SK-N-SH (cell line): ENCODE measurements around the gene TREM1. TPM values are rescaled to one million over a fixed set of nuclear protein-coding genes. Genes with fewer than 3 reads are reported as not detected.

Experiments
- CTCF ChIA-PET: fragments of 300-600, 350-600 bp; formaldehyde crosslinking; extraction: SDS; loops from one replicate; lab custom pipeline; 2021; lab: Yijun Ruan, JAX
- POLR2A ChIA-PET: fragments of 350-600 bp; sonication (Branson Sonifier 250); formaldehyde crosslinking; extraction: SDS; loops from one replicate; lab custom pipeline; 2020; ENCODE audit warnings: antibody characterized with exemption, inconsistent platforms; lab: Yijun Ruan, JAX
- DNase-seq: peaks from one replicate; pipeline ENCODE4 v3.0.0; 2012
- H2AFZ ChIP-seq: fragments of 200-600 bp; sonication (generic); 2 replicates; pipeline ENCODE4 v1.8.1; 2016; ENCODE audit warnings: antibody characterized with exemption, mild to moderate bottlenecking, low read depth
- H3F3A ChIP-seq: fragments of 200-600 bp; sonication (generic); replicated peaks from 2 replicates; pipeline ENCODE3; 2016; ENCODE audit warnings: antibody characterized with exemption, mild to moderate bottlenecking; ENCODE audit not compliant: insufficient read depth
- H3K27ac ChIP-seq, 2 experiments: fragments of 200-500 bp in 1 of 2; fragments of 200-600 bp in 1 of 2; sonication (Bioruptor generic) in 1 of 2; sonication (generic), shearing (Covaris generic) in 1 of 2; 2 replicates each; pipeline versions ENCODE4 v1.5.1 to v1.6.1; 2014 to 2016; ENCODE audit warnings: low read depth in 2 of 2, inconsistent platforms in 1 of 2, low read length in 1 of 2, mild to moderate bottlenecking in 1 of 2, mixed read lengths in 1 of 2
- H3K27me3 ChIP-seq: fragments of 200-600 bp; sonication (generic), shearing (Covaris generic); 2 replicates; pipeline ENCODE4 v1.6.1; 2016; ENCODE audit warnings: mixed run types; ENCODE audit not compliant: insufficient read depth
- H3K36me3 ChIP-seq, 2 experiments: fragments of 200-500 bp in 1 of 2; fragments of 200-600 bp in 1 of 2; sonication (Bioruptor generic) in 1 of 2; sonication (generic) in 1 of 2; replicated peaks in 1 of 2; 2 replicates each; pipeline versions ENCODE3 to v1.5.1; 2014 to 2016; ENCODE audit warnings: low read length in 1 of 2, mild to moderate bottlenecking in 1 of 2; ENCODE audit not compliant: insufficient read depth in 2 of 2, control insufficient read depth in 1 of 2
- H3K4me1 ChIP-seq, 2 experiments: fragments of 200-500 bp in 1 of 2; fragments of 200-600 bp in 1 of 2; sonication (Bioruptor generic) in 1 of 2; sonication (generic), shearing (Covaris generic) in 1 of 2; 2 replicates each; pipeline versions ENCODE4 v1.5.1 to v1.6.1; 2014 to 2016; ENCODE audit warnings: low read depth in 1 of 2, low read length in 1 of 2, mixed run types in 1 of 2; ENCODE audit not compliant: insufficient read depth in 2 of 2, control insufficient read depth in 1 of 2
- H3K4me2 ChIP-seq: fragments of 200-600 bp; sonication (generic), shearing (Covaris generic); 2 replicates; pipeline ENCODE4 v1.6.1; 2017; ENCODE audit warnings: mixed run types
- H3K4me3 ChIP-seq, 2 experiments: fragments of 200-500 bp in 1 of 2; fragments of 200-600 bp in 1 of 2; sonication (Bioruptor generic) in 1 of 2; sonication (generic), shearing (Covaris generic) in 1 of 2; 2 replicates each; pipeline versions ENCODE4 v1.5.1 to v1.8.1; 2014 to 2016; ENCODE audit warnings: low read depth in 2 of 2, inconsistent platforms in 1 of 2, low read length in 1 of 2, mild to moderate bottlenecking in 1 of 2, mixed read lengths in 1 of 2, moderate library complexity in 1 of 2
- H3K79me2 ChIP-seq: fragments of 200-600 bp; sonication (generic); 2 replicates; pipeline ENCODE4 v1.8.1; 2017; ENCODE audit warnings: mild to moderate bottlenecking; ENCODE audit not compliant: insufficient read depth
- H3K9ac ChIP-seq: fragments of 200-600 bp; sonication (generic); 2 replicates; pipeline ENCODE4 v1.6.1; 2017; ENCODE audit warnings: mixed run types
- H3K9me2 ChIP-seq: fragments of 200-600 bp; sonication (generic); 2 replicates; pipeline ENCODE4 v1.6.1; 2017; ENCODE audit warnings: mixed run types
- H3K9me3 ChIP-seq: fragments of 200-600 bp; sonication (generic); 2 replicates; pipeline ENCODE4 v1.6.1; 2017; ENCODE audit warnings: mixed run types, mild to moderate bottlenecking, moderate library complexity
- H4K20me1 ChIP-seq: fragments of 200-600 bp; sonication (generic); 2 replicates; pipeline ENCODE4 v1.6.1; 2017; ENCODE audit warnings: mild to moderate bottlenecking, mixed run types; ENCODE audit not compliant: insufficient read depth
- CHD2 ChIP-seq: fragments of 150-350 bp; IDR thresholded peaks from 2 replicates; pipeline ENCODE4 v1.6.1; 2018; ENCODE audit warnings: low read length; ENCODE audit not compliant: partially characterized antibody
- EP300 ChIP-seq, 2 experiments: IDR thresholded peaks; 2 replicates each; pipeline versions ENCODE4 v1.4.0 to v1.6.1; 2012; ENCODE audit warnings: borderline replicate concordance in 1 of 2, low read depth in 1 of 2, low read length in 1 of 2
- FOSL2 ChIP-seq: IDR thresholded peaks from 2 replicates; pipeline ENCODE4 v1.4.0; 2012; ENCODE audit warnings: low read depth, mild to moderate bottlenecking, moderate library complexity, borderline replicate concordance
- JUND ChIP-seq: IDR thresholded peaks from 2 replicates; pipeline ENCODE4 v1.4.0; 2012
- RFX5 ChIP-seq: IDR thresholded peaks from 2 replicates; pipeline ENCODE4 v1.6.1; 2012; ENCODE audit warnings: mild to moderate bottlenecking, improper control_type of control experiment, low read length
- SIN3A ChIP-seq: IDR thresholded peaks from 2 replicates; pipeline ENCODE4 v1.6.1; 2012; ENCODE audit warnings: low read depth, mild to moderate bottlenecking, low read length, moderate library complexity, borderline replicate concordance
- SMC3 ChIP-seq: IDR thresholded peaks from 2 replicates; pipeline ENCODE4 v1.6.1; 2012; ENCODE audit warnings: low read depth, low read length, improper control_type of control experiment
- TCF12 ChIP-seq: IDR thresholded peaks from 2 replicates; pipeline ENCODE4 v1.4.0; 2012
- YY1 ChIP-seq: IDR thresholded peaks from 2 replicates; pipeline ENCODE4 v1.4.0; 2012; ENCODE audit warnings: low read depth, mild to moderate bottlenecking
- WGBS: methylation state at CpG from one replicate; pipeline ENCODE4 v1.1.6; 2017; ENCODE audit warnings: low lambda C conversion rate; 5-methylcytosine and 5-hydroxymethylcytosine counted together
- polyA plus RNA-seq, 3 experiments: library from polyadenylated mRNA; depleted of rRNA; stranded (reverse); fragments of >200 nt; gene quantifications; 2 replicates each; pipeline ENCODE4 v1.2.3, GENCODE V29; 2012
- TF ChIP-seq, protein P1 (sequence below): IDR thresholded peaks from 2 replicates; pipeline ENCODE4 v1.6.1; 2012; ENCODE audit warnings: mild to moderate bottlenecking, low read depth, low read length, moderate library complexity

The TREM1 gene
- polyA plus RNA-seq, 1 of the 3 experiments (the other 2 are of a cell fraction) = not detected

DNA sequence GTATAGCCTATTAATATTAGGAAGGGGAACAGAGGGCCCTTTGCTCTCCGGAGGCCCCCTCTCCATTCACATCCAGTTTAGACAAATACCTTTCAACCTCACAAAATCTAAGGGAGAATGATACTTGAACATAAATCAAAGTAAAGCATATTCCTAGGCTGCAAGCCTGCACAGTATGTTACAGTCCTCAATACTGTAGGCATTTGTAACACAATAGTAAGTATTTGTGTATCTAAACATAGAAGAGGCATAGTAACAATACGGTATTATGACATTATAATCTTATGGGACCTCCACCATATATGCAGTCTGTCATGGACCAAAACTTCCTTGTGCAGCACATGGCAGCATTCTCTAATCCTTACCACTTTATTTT is 2.3 kb upstream of the TREM1 start:
- CTCF ChIA-PET = interaction anchor here (1.2 to 3.7 kb wide), 2 partner anchors 10 to 17 kb away, joined by 3 to 10 read pairs; no protein-coding TSS in a partner anchor
- H3K27me3 ChIP-seq = no peaks in the 10 kb centered on the region; the same call in 1 of the 2 replicates
- POLR2A ChIA-PET = no interaction called here
- H3K9me2 ChIP-seq = no peaks in the 10 kb centered on the region
- no peak overlapping the region for H3K9ac ChIP-seq
- no peaks in the 10 kb centered on the region for H4K20me1 ChIP-seq
- TF ChIP-seq RFX5 (no peak), EP300 (IDR thresholded peaks at IDR 0.05; ENCODE audit: borderline replicate concordance in 1 of 2, low read depth in 1 of 2, low read length in 1 of 2) (no peak), FOSL2 (no peak), JUND (no peak)
- TF ChIP-seq, all 33 proteins: peak for 0
- Histone ChIP-seq H3K4me3 (no peak overlapping the region), H3K27ac (no peak overlapping the region), H3K36me3 (no peaks in the 10 kb centered on the region), H2AFZ (no peak overlapping the region), H3K4me2 (no peak overlapping the region), H3F3A (no peaks in the 10 kb centered on the region), H3K79me2 (no peaks in the 10 kb centered on the region), H3K9me3 (no peaks in the 10 kb centered on the region), H3K4me1 (no peaks in the 10 kb centered on the region)
- no peak for DNase-seq
- 43% methylated on average over 2 of the region's 2 CpGs for WGBS

DNA sequence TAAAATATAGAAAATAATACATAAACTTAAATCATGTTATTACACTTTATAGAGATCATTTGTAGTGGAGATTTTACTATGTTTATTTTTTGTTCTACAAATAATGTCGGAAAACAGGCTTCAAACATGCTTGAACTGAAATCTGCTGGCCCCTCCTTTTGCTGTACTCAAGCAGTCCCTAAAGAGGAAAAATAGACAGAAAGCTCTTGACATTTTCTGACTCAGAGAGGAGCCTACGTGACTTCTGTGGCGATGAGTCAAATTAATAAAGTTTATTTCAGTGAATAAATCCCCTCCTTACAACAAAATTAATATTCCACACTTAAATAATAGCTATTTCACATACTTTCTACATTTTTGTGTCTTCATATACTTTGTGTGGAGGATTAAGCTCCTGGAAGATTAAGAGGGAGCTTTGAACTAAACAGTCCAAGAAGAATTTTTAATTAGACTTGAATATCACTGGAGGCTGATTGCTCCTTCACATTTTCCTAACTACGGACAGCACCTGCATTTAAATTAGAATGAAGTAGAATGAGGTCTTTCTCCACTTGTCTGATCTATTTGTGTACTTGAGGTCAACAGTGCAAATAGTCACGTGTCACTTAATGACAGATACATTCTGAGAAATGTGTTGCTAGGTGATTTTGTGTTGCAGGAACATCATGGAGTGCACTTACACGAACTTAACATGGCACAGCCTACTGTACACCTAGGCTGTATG is 1.7 kb upstream of the TREM1 start:
- WGBS = 24% methylated on average over 6 of the region's 6 CpGs
- H3K36me3 ChIP-seq = no peaks in the 10 kb centered on the region
- no peak for DNase-seq
- no peak overlapping the region for H3K9ac ChIP-seq
- H2AFZ ChIP-seq = no peak overlapping the region
- H3K79me2 ChIP-seq = no peaks in the 10 kb centered on the region
- no peak overlapping the region for H3K27ac ChIP-seq
- TF ChIP-seq YY1 (no peak), SMC3 (no peak), CHD2 (no peak), TCF12 (no peak), RFX5 (no peak), SIN3A (no peak)
- TF ChIP-seq, protein P1, sequence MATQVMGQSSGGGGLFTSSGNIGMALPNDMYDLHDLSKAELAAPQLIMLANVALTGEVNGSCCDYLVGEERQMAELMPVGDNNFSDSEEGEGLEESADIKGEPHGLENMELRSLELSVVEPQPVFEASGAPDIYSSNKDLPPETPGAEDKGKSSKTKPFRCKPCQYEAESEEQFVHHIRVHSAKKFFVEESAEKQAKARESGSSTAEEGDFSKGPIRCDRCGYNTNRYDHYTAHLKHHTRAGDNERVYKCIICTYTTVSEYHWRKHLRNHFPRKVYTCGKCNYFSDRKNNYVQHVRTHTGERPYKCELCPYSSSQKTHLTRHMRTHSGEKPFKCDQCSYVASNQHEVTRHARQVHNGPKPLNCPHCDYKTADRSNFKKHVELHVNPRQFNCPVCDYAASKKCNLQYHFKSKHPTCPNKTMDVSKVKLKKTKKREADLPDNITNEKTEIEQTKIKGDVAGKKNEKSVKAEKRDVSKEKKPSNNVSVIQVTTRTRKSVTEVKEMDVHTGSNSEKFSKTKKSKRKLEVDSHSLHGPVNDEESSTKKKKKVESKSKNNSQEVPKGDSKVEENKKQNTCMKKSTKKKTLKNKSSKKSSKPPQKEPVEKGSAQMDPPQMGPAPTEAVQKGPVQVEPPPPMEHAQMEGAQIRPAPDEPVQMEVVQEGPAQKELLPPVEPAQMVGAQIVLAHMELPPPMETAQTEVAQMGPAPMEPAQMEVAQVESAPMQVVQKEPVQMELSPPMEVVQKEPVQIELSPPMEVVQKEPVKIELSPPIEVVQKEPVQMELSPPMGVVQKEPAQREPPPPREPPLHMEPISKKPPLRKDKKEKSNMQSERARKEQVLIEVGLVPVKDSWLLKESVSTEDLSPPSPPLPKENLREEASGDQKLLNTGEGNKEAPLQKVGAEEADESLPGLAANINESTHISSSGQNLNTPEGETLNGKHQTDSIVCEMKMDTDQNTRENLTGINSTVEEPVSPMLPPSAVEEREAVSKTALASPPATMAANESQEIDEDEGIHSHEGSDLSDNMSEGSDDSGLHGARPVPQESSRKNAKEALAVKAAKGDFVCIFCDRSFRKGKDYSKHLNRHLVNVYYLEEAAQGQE = no peak
- TF ChIP-seq, all 33 proteins: peak for 0
- Histone ChIP-seq H3K27me3 (no peaks in the 10 kb centered on the region; the same call in 1 of the 2 replicates), H3K4me2 (no peak overlapping the region), H3K4me1 (no peaks in the 10 kb centered on the region), H3F3A (no peaks in the 10 kb centered on the region), H3K4me3 (no peak overlapping the region), H3K9me2 (no peaks in the 10 kb centered on the region), H4K20me1 (no peaks in the 10 kb centered on the region), H3K9me3 (no peaks in the 10 kb centered on the region)
- POLR2A ChIA-PET = no interaction called here
- CTCF ChIA-PET = interaction anchor here (0.6 to 3.7 kb wide), 4 partner anchors 9 to 214 kb away, joined by 3 to 10 read pairs (median 3); no protein-coding TSS in a partner anchor
